Naive thymus-derived CD4-positive, alpha-beta T cell (primary cell): ENCODE measurements around the gene RPE. TPM values are rescaled to one million over a fixed set of nuclear protein-coding genes. Genes with fewer than 3 reads are reported as not detected.

Experiments used
- ATAC-seq: fragments of 150-1000 bp; cut with Tn5 transposase; 2 replicates; pipeline ENCODE4 v1.10.0; 2021; ENCODE audit warnings: mild to moderate bottlenecking, moderate library complexity
- CTCF ChIA-PET: fragments of 350-600 bp; sonication (Branson Sonifier 250); formaldehyde crosslinking; loops from one replicate; lab custom pipeline; 2021; ENCODE audit warnings: antibody characterized with exemption; lab: Charles Lee
- POLR2A ChIA-PET: fragments of 350-600 bp; sonication (Branson Sonifier 250); formaldehyde crosslinking; loops from one replicate; lab custom pipeline; 2021; ENCODE audit warnings: antibody characterized with exemption, inconsistent platforms; lab: Charles Lee
- DNase-seq, 9 donors: peaks; one replicate each; pipeline versions ENCODE4 v3.0.0 to v3.0.0-alpha.2; 2020 to 2022; ENCODE audit warnings: mixed read lengths in 1 of 9
- H3K27ac ChIP-seq: one replicate; pipeline ENCODE4 v1.7.0; 2013; ENCODE audit warnings: mild to moderate bottlenecking, low read depth, low read length, moderate library complexity
- H3K27me3 ChIP-seq, 2 donors: one replicate each; pipeline ENCODE4 v1.7.0; 2013; ENCODE audit warnings: low read length in 2 of 2, mild to moderate bottlenecking in 2 of 2, moderate library complexity in 2 of 2; ENCODE audit not compliant: control insufficient read depth in 2 of 2, insufficient read depth in 2 of 2
- H3K36me3 ChIP-seq, 3 experiments: 1 replicate in 2 of 3; 2 replicates in 1 of 3; pipeline ENCODE4 v1.7.0; 2013; ENCODE audit warnings: low read length in 3 of 3, mild to moderate bottlenecking in 3 of 3, moderate library complexity in 1 of 3; ENCODE audit not compliant: insufficient read depth in 3 of 3, control insufficient read depth in 2 of 3
- H3K4me1 ChIP-seq, 2 donors: one replicate each; pipeline ENCODE4 v1.7.0; 2013; ENCODE audit warnings: low read length in 2 of 2, mild to moderate bottlenecking in 2 of 2, moderate library complexity in 1 of 2; ENCODE audit not compliant: control insufficient read depth in 2 of 2, insufficient read depth in 2 of 2
- H3K4me3 ChIP-seq: 2 replicates; pipeline ENCODE4 v1.7.0; 2013; ENCODE audit warnings: mild to moderate bottlenecking, low read length
- H3K9me3 ChIP-seq, 3 experiments: 1 replicate in 2 of 3; 2 replicates in 1 of 3; pipeline ENCODE4 v1.7.0; 2013; ENCODE audit warnings: low read length in 3 of 3; ENCODE audit not compliant: control insufficient read depth in 2 of 3
- H3K27ac Mint-ChIP-seq, 9 donors: one replicate each; pipeline ENCODE4 v1.8.0; 2020 to 2022; ENCODE audit warnings: mixed read lengths in 9 of 9, mild to moderate bottlenecking in 8 of 9, moderate library complexity in 5 of 9, inconsistent platforms in 2 of 9
- H3K27me3 Mint-ChIP-seq, 5 donors: one replicate each; pipeline ENCODE4 v1.8.0; 2021 to 2022; ENCODE audit warnings: mixed read lengths in 5 of 5, mild to moderate bottlenecking in 1 of 5
- H3K36me3 Mint-ChIP-seq, 5 donors: one replicate each; pipeline ENCODE4 v1.8.0; 2020 to 2022; ENCODE audit warnings: mixed read lengths in 5 of 5, mild to moderate bottlenecking in 3 of 5, inconsistent platforms in 1 of 5
- H3K4me1 Mint-ChIP-seq, 7 donors: one replicate each; pipeline ENCODE4 v1.8.0; 2020 to 2022; ENCODE audit warnings: mixed read lengths in 7 of 7, mild to moderate bottlenecking in 3 of 7, inconsistent platforms in 1 of 7
- H3K4me3 Mint-ChIP-seq, 10 donors: one replicate each; pipeline ENCODE4 v1.8.0; 2020 to 2022; ENCODE audit warnings: mild to moderate bottlenecking in 10 of 10, mixed read lengths in 10 of 10, moderate library complexity in 6 of 10, inconsistent platforms in 2 of 10
- H3K9me3 Mint-ChIP-seq, 11 donors: one replicate each; pipeline ENCODE4 v1.8.0; 2020 to 2022; ENCODE audit warnings: mixed read lengths in 11 of 11, mild to moderate bottlenecking in 4 of 11, inconsistent platforms in 1 of 11, moderate library complexity in 1 of 11
- intact Hi-C, 2 donors: fragments of 100-400 bp; cut with micrococcal nuclease; formaldehyde crosslinking; loops; one replicate each; pipeline ENCODE4 v1.15.1; 2023
- polyA plus RNA-seq, 2 donors: library from polyadenylated mRNA; unstranded; fragments of 300-500 nt; fragmentation: Illumina TruSeq; gene quantifications; one replicate each; pipeline ENCODE4 v1.2.3, GENCODE V29; 2021
- total RNA-seq, 6 experiments: library from RNA in 5 of 6; stranded (reverse) in 5 of 6; gene quantifications; 1 replicate in 5 of 6; 2 replicates in 1 of 6; pipeline ENCODE4 v1.2.3 and lab custom pipeline; 2021 to 2026

The RPE gene
- total and polyA plus RNA-seq, 7 experiments from 2014 or later = 15.9 to 47.3 (median 23.7) TPM

GRCh38 chr2:210063306-210063705 lies 60.9 kb downstream of the RPE start:
- H3K9me3 Mint-ChIP-seq = peaks cover 0 to 15% (median 1%) of the 10 kb centered on the region in 11 donors
- no peaks in the 10 kb centered on the region for H3K4me1 ChIP-seq
- ChIA-PET CTCF (no interaction called here), POLR2A (no interaction called here)
- H3K36me3 Mint-ChIP-seq = peaks cover 0 to 38% (median 9%) of the 10 kb centered on the region in 5 donors
- H3K27ac Mint-ChIP-seq = no peak overlapping the region
- DNase-seq (no peak), ATAC-seq (no peak)
- no peak overlapping the region for H3K4me3 ChIP-seq
- no peak overlapping the region for H3K4me3 Mint-ChIP-seq
- no peaks in the 10 kb centered on the region for H3K9me3 ChIP-seq
- no peaks in the 10 kb centered on the region for H3K27me3 Mint-ChIP-seq
- no peaks in the 10 kb centered on the region for H3K4me1 Mint-ChIP-seq
- intact Hi-C loops = no loop called here
- no peaks in the 10 kb centered on the region for H3K27me3 ChIP-seq
- no peak overlapping the region for H3K27ac ChIP-seq
- no peaks in the 10 kb centered on the region for H3K36me3 ChIP-seq

Other genes starting within 250 kb of the RPE start
- gene UNC80, start 230.8 kb upstream of the RPE start, total RNA-seq = not detected
- gene UNC80, start 230.8 kb upstream of the RPE start, polyA plus RNA-seq = not detected
- 10 to 100 TPM in 3 of 5 experiments, 1 to 10 TPM in 2; 6.3 to 23.3 (median 13.3) TPM for gene KANSL1L, start 168.8 kb downstream of the RPE start, total RNA-seq
- 1 to 10 TPM; 1.5 to 1.6 TPM for gene KANSL1L, start 168.8 kb downstream of the RPE start, polyA plus RNA-seq
- not detected for gene ACADL, start 222.8 kb downstream of the RPE start, total RNA-seq
- gene ACADL, start 222.8 kb downstream of the RPE start, polyA plus RNA-seq = not detected